Mucosa of rectum (tissue), 2 donors: Measurements from ENCODE around the gene SDSL.

ENCODE experiments used
- H3K27ac ChIP-seq, 2 donors: one replicate each; pipeline ENCODE4 v1.7.0; 2013; ENCODE audit warnings: inconsistent platforms in 2 of 2, low read depth in 2 of 2, low read length in 2 of 2
- H3K27me3 ChIP-seq, 2 donors: one replicate each; pipeline ENCODE4 v1.7.0; 2013; ENCODE audit warnings: low read length in 2 of 2; ENCODE audit not compliant: control insufficient read depth in 2 of 2, insufficient read depth in 2 of 2
- H3K36me3 ChIP-seq, 2 donors: one replicate each; pipeline ENCODE4 v1.7.0; 2013; ENCODE audit warnings: low read length in 2 of 2; ENCODE audit not compliant: control insufficient read depth in 2 of 2, insufficient read depth in 2 of 2
- H3K4me1 ChIP-seq, 2 donors: one replicate each; pipeline ENCODE4 v1.7.0; 2013; ENCODE audit warnings: low read length in 2 of 2, mild to moderate bottlenecking in 1 of 2; ENCODE audit not compliant: control insufficient read depth in 2 of 2, insufficient read depth in 2 of 2
- H3K4me3 ChIP-seq, 2 donors: one replicate each; pipeline ENCODE4 v1.7.0; 2013; ENCODE audit warnings: low read length in 2 of 2
- H3K9ac ChIP-seq, 2 donors: one replicate each; pipeline ENCODE4 v1.7.0; 2013; ENCODE audit warnings: low read length in 2 of 2, low read depth in 1 of 2, mild to moderate bottlenecking in 1 of 2
- H3K9me3 ChIP-seq, 2 donors: one replicate each; pipeline ENCODE4 v1.7.0; 2013; ENCODE audit warnings: low read length in 2 of 2; ENCODE audit not compliant: control insufficient read depth in 2 of 2
- donor health status: healthy.
- donor health status: Normal muscosa, but diverticular disease.

Gene SDSL

GRCh38 chr12:113386866-113387566, 35.2 kb upstream of the SDSL start:
- peaks cover 6 to 15% of the 10 kb centered on the region in 2 donors for H3K36me3 ChIP-seq
- no peaks in the 10 kb centered on the region for H3K27me3 ChIP-seq
- no peaks in the 10 kb centered on the region for H3K9me3 ChIP-seq
- no peaks in the 10 kb centered on the region for H3K4me1 ChIP-seq
- no peak overlapping the region for H3K27ac ChIP-seq
- no peak overlapping the region for H3K4me3 ChIP-seq
- no peak overlapping the region for H3K9ac ChIP-seq

GRCh38 chr12:113387631-113388030, 34.5 kb upstream of the SDSL start:
- Histone ChIP-seq H3K4me3 (no peak overlapping the region), H3K36me3 (peaks cover 6 to 15% of the 10 kb centered on the region in 2 donors), H3K27me3 (no peaks in the 10 kb centered on the region), H3K9me3 (no peaks in the 10 kb centered on the region), H3K9ac (no peak overlapping the region), H3K27ac (no peak overlapping the region), H3K4me1 (no peaks in the 10 kb centered on the region)

GRCh38 chr12:113388351-113388750, 33.8 kb upstream of the SDSL start:
- no peaks in the 10 kb centered on the region for H3K27me3 ChIP-seq
- H3K9me3 ChIP-seq, result no peaks in the 10 kb centered on the region
- no peaks in the 10 kb centered on the region for H3K4me1 ChIP-seq
- H3K4me3 ChIP-seq, result no peak overlapping the region
- H3K9ac ChIP-seq, result no peak overlapping the region
- H3K27ac ChIP-seq, result no peak overlapping the region
- H3K36me3 ChIP-seq, result peaks cover 6 to 15% of the 10 kb centered on the region in 2 donors

- H3K27me3 ChIP-seq, result no peaks in the 10 kb centered on the region
- H3K9ac ChIP-seq, result no peak overlapping the region
- H3K9me3 ChIP-seq, result no peaks in the 10 kb centered on the region
- peaks cover 6 to 9% of the 10 kb centered on the region in 2 donors for H3K36me3 ChIP-seq
- H3K27ac ChIP-seq, result no peak overlapping the region
- no peaks in the 10 kb centered on the region for H3K4me1 ChIP-seq
- H3K4me3 ChIP-seq, result no peak overlapping the region
These were observed 31.8 kb upstream of the SDSL start for GRCh38 chr12:113390064-113391043.

- Histone ChIP-seq H3K4me1 (no peaks in the 10 kb centered on the region), H3K9ac (no peak overlapping the region), H3K27me3 (no peaks in the 10 kb centered on the region), H3K4me3 (no peak overlapping the region), H3K9me3 (no peaks in the 10 kb centered on the region), H3K27ac (no peak overlapping the region), H3K36me3 (peaks cover 6 to 8% of the 10 kb centered on the region in 2 donors)
These were observed 31.0 kb upstream of the SDSL start for GRCh38 chr12:113391145-113391544.

- H3K27ac ChIP-seq, result no peak overlapping the region
- no peaks in the 10 kb centered on the region for H3K27me3 ChIP-seq
- H3K9ac ChIP-seq, result no peak overlapping the region
- H3K9me3 ChIP-seq, result no peaks in the 10 kb centered on the region
- H3K4me1 ChIP-seq, result no peaks in the 10 kb centered on the region
- peaks cover 6 to 8% of the 10 kb centered on the region in 2 donors for H3K36me3 ChIP-seq
- no peak overlapping the region for H3K4me3 ChIP-seq
These were observed 30.4 kb upstream of the SDSL start for GRCh38 chr12:113391650-113392337.

- no peak overlapping the region for H3K27ac ChIP-seq
These were observed 29.7 kb upstream of the SDSL start for GRCh38 chr12:113392520-113392919.

GRCh38 chr12:113392988-113393579, 29.1 kb upstream of the SDSL start:
- Histone ChIP-seq H3K9ac (no peak overlapping the region), H3K4me3 (no peak overlapping the region), H3K36me3 (peaks cover 6 to 8% of the 10 kb centered on the region in 2 donors), H3K9me3 (no peaks in the 10 kb centered on the region), H3K27ac (no peak overlapping the region), H3K27me3 (no peaks in the 10 kb centered on the region), H3K4me1 (no peaks in the 10 kb centered on the region)

More at GRCh38 chr12:113392520-113392919, 29.7 kb upstream of the SDSL start:
- no peaks in the 10 kb centered on the region for H3K9me3 ChIP-seq
- H3K4me3 ChIP-seq, result no peak overlapping the region
- H3K36me3 ChIP-seq, result peaks cover 6 to 8% of the 10 kb centered on the region in 2 donors
- H3K27me3 ChIP-seq, result no peaks in the 10 kb centered on the region
- H3K4me1 ChIP-seq, result no peaks in the 10 kb centered on the region
- H3K9ac ChIP-seq, result no peak overlapping the region

- Histone ChIP-seq H3K27ac (no peak overlapping the region), H3K4me1 (no peaks in the 10 kb centered on the region), H3K36me3 (peaks cover under 1 to 4% of the 10 kb centered on the region in 2 donors), H3K4me3 (no peak overlapping the region), H3K27me3 (no peaks in the 10 kb centered on the region), H3K9me3 (no peaks in the 10 kb centered on the region), H3K9ac (no peak overlapping the region)
These were observed 28.4 kb upstream of the SDSL start for GRCh38 chr12:113393749-113394148.
